HG02970 (cell line): ENCODE data around the gene UGT8.
"Not testable (repeated sequence)": the region's sequence is repeated elsewhere in the genome, so short reads cannot be mapped to it uniquely, and the experiment has no call there.

Experiments used
- ATAC-seq: cut with Tn5 transposase; IDR thresholded peaks from one replicate; pipeline ENCODE4 v1.9.1; 2021; ENCODE audit warnings: mild to moderate bottlenecking, moderate library complexity, moderate number of reproducible peaks; ENCODE audit not compliant: unreplicated experiment, low FRiP score

Gene UGT8

DNA sequence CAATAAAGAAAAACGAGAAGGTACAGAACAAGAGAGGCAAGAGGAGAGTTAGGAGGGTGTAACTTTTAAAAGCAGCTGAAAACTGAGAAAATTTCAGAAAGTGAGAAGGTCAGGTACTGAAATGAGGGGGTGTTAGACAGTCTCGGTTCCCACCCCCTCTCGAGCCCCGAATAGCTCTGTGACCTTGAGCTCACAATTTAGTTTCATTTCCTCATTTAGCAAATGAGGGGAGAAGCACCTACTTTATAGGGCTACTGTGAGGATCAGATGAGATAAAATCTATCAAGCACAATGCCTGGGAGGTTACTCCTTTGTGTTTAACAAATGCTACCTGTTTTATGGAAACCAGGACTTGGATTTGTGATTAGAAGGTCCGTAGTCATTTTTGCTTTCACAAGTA lies 4.9 kb downstream of the UGT8 start:
- ATAC-seq: peak; percentile 90

DNA sequence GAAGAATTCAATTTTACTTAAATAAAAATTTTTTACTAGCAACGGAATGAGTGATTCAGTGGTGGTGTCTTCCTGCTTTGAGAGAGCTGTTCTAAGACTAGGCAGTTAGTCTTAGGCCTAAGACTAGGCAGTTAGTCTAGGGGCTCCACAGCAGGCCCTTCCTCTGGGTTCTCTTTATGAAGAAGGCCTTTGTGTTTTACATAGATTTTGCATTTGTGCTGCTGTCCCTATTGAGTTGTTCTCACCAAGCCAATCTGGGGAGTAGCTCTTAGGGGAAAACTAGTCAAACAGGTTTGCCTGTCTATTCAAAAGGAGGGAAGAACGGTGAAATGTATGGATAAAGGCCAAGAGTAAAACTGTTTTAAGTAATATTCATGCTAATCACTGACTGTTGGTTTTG lies 7.6 kb downstream of the UGT8 start:
- no peak for ATAC-seq

DNA sequence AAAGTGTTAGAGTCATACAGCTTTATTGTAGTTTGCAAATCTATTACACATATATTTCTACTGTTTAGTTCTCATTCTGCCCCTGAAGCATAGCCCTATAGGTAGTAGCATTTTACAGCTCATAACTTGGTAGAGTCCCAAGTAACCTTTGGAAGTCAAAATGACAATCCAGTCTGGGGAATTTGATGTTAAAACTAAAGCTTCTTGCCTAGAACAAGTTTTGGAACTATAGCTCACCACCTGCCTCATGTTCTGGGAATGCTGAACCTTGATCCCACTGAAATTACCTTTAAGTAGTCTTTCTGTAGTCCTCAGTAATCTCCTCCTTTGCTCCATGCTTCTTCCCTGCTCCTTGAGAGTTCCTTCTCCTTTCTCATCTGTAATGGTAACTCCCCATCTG lies 8.4 kb downstream of the UGT8 start:
- ATAC-seq: no peak

- ATAC-seq: no peak
These were observed 15.0 kb downstream of the UGT8 start for GRCh38 chr4:114613560-114613959.

GRCh38 chr4:114615435-114615834 lies 16.8 kb downstream of the UGT8 start:
- ATAC-seq: no peak

GRCh38 chr4:114616036-114616435 lies 17.4 kb downstream of the UGT8 start:
- ATAC-seq: not testable (repeated sequence)

- ATAC-seq: no peak
These were observed 27.6 kb downstream of the UGT8 start for GRCh38 chr4:114626196-114626595.

DNA sequence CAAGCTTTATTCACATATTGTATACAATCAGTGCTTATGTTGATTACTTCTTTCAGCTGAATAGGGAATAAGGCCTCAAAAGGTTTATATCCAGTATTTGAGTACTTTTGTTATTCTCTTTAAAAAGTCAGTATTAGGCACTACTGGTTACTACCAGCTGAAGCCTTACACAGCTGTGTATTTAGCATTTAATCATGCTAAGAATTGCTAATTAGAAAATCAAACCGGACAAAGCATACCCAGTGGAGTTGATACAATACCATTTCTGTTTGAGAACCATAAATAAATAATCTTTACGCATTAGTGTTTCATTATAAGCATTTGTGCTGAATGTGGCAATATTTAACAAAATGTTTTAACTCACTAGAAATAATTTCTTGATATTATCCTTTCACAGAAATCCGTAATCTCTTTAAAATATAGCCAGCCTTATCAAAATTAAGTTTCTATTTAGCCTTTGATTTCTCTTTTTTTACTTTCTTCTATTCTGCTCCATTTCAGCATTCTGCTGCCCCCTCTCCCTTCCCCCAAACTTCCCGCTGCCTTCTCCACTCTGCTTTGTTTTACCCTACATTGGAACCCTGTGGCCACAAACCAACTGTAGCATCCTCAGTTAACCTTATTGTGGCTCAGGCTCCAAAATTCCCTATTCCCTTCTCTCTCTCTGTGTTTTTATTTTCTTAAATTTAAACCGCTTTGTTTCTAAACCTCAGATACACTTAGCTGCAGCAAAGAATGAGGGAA lies 37.8 kb downstream of the UGT8 start:
- ATAC-seq: no peak

DNA sequence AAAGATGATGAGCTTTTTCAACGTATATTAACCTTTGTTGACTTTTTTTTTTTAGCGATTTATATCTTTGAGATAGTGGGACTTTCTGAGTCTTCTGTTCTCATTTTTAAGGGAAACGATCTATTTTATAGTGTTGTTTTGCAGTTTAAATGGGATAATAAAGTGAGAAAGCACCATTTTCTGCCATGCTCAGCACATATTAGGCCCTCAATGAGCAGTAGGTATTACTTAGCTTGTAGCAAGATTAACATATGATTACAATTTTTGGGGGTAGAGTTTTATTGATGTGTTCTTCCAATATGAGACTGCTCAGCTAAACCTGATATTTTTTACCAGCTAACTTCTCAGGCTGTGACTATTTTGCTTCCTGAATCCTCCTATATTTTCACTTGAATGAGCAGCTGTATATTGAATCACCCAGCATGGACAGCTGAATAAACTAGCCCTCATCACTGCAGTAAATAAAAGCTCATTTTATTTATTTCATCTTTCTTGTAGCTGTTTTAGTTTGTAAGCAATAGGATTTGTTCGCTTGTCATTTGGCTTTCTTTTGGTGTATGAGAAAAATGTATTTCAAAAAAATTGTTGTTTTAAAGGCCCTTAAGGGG lies 43.7 kb downstream of the UGT8 start:
- no peak for ATAC-seq

GRCh38 chr4:114649908-114650307 lies 51.3 kb downstream of the UGT8 start:
- no peak for ATAC-seq

- ATAC-seq: no peak
These were observed 55.1 kb downstream of the UGT8 start for GRCh38 chr4:114653675-114654074.

- no peak for ATAC-seq
These were observed 56.0 kb downstream of the UGT8 start for GRCh38 chr4:114654592-114654991.

GRCh38 chr4:114658179-114658578 lies 59.6 kb downstream of the UGT8 start:
- ATAC-seq: no peak

DNA sequence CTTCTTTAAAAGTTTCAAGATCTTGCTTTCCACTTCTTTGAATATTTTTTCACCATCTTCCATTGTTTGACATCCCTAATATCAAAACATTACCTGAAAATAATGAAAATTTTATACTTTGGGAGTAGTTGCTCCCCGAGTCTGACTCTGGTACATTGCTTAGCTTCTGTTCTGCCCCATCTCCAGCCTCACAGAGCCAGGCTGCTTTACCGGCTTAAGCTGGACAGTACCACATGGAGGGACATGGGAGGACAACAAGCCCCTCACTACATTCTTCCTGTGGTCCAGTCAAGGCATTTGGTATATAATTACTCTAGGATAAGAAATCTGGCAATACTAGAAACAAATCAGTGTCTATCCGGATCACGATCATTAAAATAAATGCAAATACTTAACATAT lies 60.2 kb downstream of the UGT8 start:
- no peak for ATAC-seq

DNA sequence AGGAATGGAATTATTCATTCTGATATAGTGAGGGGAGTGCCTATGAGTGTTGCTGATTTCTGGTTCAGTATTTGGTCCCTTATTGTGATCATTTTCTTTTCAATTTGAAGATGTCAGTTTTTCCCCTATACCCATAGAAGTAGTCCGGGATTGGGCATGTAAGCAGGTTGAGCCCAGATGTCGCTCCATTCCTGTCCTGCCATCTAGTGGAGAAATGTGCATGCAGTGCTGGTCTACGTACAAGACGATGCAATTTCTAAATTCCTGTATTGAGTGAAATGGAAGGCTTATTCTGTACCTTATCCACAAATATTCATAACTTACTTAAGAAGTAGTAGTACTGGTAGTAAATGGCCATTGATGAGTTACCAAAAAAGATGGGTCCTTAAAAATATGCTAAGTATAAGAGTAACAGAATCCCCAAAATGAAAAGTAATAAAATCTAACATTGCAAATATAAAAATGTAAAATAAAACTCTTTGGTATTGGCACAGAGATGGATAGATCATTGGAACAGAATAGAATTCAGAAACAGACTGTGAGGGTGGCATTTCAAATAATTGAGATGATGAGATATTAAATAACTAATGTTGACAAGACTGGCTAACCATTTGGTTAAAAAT lies 60.9 kb downstream of the UGT8 start:
- ATAC-seq: no peak

DNA sequence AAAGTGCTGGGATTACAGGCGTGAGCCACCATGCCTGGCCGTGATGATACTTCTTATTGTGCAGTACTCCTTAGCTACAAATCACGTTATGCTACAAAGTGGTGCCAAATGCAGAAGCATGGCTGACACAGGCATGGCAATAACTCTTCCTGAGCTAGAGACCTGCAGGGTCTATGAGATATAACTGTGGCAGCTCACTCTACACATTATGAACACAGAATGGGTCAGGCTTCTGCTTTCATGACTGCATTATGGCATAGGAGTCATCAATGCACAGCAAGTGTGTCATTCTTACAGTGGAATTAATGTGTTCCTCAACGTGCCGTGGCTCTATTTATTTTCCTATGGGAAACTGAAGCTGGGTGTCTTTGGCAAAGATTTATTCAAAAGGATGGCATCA lies 64.5 kb downstream of the UGT8 start:
- no peak for ATAC-seq

DNA sequence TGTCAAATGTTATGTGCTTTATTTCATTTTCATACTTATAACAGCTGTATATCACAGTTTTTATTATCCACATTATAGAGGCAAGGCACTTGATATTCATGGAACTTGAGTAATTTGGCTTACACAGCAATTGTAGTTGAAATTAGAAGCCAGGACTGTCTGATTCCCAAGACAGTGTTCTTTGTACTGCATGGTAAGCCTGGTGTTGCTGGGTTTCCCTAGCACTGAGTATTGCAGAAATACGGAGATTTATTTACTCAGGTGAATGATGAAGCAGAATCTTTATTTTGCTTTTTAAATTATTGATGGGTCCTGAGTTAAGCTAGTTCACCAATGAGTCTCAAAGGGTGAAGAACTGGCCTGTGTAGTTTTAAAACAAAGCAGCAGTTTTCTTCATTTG lies 70.0 kb downstream of the UGT8 start:
- ATAC-seq: no peak

- not testable (repeated sequence) for ATAC-seq
These were observed 72.1 kb downstream of the UGT8 start for GRCh38 chr4:114670733-114671132.

GRCh38 chr4:114673306-114673705 lies 74.7 kb downstream of the UGT8 start:
- ATAC-seq: no peak

DNA sequence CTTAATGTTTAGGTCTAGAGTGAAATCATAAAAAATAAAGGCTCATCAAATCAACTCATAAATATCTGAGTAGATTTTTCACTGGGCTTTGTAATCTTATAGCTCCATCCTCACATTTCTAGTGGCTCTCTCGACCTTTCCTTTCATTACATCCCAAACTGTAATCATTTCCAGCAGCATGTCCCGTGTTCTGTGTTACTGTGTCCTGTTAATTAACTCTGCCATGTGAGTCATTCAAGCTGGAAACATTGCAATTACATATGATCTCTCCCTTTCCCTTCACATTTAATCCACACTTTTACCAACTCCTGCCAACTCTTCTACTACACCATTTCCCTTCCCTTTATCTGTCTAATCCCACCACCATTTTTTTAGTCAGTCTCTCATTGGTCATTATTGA lies 75.5 kb downstream of the UGT8 start:
- ATAC-seq: no peak

- ATAC-seq: no peak
These were observed 78.9 kb downstream of the UGT8 start for GRCh38 chr4:114677346-114677979.
